Neural crest cell (in vitro differentiated cells): ENCODE measurements around the gene ZNF99. TPM values are rescaled to one million over a fixed set of nuclear protein-coding genes. Genes with fewer than 3 reads are reported as not detected.
"Not testable (repeated sequence)": the region's sequence is repeated elsewhere in the genome, so short reads cannot be mapped to it uniquely, and the experiment has no call there.

Experiments used
- DNase-seq: peaks from one replicate; pipeline ENCODE4 v3.0.0; 2021; ENCODE audit warnings: low read depth, mixed read lengths, low spot score
- H3K27ac Mint-ChIP-seq: one replicate; pipeline ENCODE4 v1.8.0; 2021; ENCODE audit warnings: mild to moderate bottlenecking, mixed read lengths; ENCODE audit not compliant: unreplicated experiment
- H3K27me3 Mint-ChIP-seq: 2 replicates; pipeline ENCODE4 v1.8.0; 2021; ENCODE audit warnings: low read depth, mild to moderate bottlenecking, mixed read lengths
- H3K36me3 Mint-ChIP-seq: 2 replicates; pipeline ENCODE4 v1.8.0; 2021; ENCODE audit warnings: low read depth, mild to moderate bottlenecking, mixed read lengths
- H3K4me1 Mint-ChIP-seq: 2 replicates; pipeline ENCODE4 v1.8.0; 2021; ENCODE audit warnings: mixed read lengths
- H3K4me3 Mint-ChIP-seq: one replicate; pipeline ENCODE4 v1.8.0; 2021; ENCODE audit warnings: mild to moderate bottlenecking, mixed read lengths
- H3K9me3 Mint-ChIP-seq: 2 replicates; pipeline ENCODE4 v1.8.0; 2021; ENCODE audit warnings: mixed read lengths
- total RNA-seq: library from RNA; stranded (reverse); gene quantifications from 2 replicates; pipeline ENCODE4 v1.2.1, GENCODE V29; 2021
- TF ChIP-seq, protein P1 (sequence below): fragments of 200-600 bp; sonication (generic); conservative IDR thresholded peaks from 2 replicates; pipeline ENCODE4 v1.5.0; 2021; ENCODE audit warnings: antibody characterized with exemption, mild to moderate bottlenecking

Gene ZNF99
- total RNA-seq, 1 donor from 2014 or later: not detected

DNA sequence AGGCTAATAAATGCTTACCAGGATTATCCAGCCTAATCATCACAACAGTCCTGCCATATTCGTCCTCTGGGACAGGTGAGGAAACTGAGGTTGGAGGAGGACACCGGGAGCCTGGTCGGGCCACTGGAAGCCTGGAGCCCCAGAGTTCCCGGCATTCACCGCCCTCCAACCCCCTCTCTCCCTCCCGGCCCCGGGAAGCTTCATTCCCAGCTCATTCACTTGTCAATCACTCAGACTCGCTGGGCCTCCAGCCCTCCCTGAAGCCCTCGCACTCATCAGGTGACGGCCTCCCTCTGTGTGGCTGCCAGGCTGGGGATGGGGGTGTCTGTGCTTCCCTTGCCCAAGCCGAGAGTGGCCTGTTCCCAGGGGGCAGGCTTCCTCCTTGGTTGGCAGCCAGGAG, 22.5 kb upstream of the ZNF99 start:
- H3K4me1 Mint-ChIP-seq: no peaks in the 10 kb centered on the region
- peaks cover 11% of the 10 kb centered on the region for H3K9me3 Mint-ChIP-seq
- no peak overlapping the region for H3K27ac Mint-ChIP-seq
- H3K27me3 Mint-ChIP-seq: no peaks in the 10 kb centered on the region
- no peak for DNase-seq
- no peak overlapping the region for H3K4me3 Mint-ChIP-seq
- H3K36me3 Mint-ChIP-seq: peaks cover 12% of the 10 kb centered on the region
- TF ChIP-seq, protein P1, sequence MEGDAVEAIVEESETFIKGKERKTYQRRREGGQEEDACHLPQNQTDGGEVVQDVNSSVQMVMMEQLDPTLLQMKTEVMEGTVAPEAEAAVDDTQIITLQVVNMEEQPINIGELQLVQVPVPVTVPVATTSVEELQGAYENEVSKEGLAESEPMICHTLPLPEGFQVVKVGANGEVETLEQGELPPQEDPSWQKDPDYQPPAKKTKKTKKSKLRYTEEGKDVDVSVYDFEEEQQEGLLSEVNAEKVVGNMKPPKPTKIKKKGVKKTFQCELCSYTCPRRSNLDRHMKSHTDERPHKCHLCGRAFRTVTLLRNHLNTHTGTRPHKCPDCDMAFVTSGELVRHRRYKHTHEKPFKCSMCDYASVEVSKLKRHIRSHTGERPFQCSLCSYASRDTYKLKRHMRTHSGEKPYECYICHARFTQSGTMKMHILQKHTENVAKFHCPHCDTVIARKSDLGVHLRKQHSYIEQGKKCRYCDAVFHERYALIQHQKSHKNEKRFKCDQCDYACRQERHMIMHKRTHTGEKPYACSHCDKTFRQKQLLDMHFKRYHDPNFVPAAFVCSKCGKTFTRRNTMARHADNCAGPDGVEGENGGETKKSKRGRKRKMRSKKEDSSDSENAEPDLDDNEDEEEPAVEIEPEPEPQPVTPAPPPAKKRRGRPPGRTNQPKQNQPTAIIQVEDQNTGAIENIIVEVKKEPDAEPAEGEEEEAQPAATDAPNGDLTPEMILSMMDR: no peak

DNA sequence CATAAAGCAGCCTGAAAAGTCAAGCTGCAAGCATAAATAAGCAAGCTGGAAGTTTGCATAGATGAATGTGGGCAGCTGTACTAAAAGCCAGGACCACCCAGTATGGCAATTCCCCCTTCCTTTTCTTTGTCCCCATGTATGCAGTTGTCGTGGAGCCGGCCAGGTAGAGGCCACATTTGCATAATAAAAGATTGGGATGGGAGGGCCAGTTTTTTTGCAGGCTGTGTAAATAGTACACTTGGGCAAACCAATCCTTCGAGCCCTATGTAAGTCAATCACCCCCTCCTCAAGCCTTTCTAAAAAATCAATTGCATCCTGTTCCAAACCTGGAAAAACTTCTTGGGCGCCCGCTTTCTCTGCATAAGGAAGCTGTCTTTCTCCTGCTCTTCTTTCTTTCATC, 13.1 kb upstream of the ZNF99 start:
- H3K27me3 Mint-ChIP-seq: no peaks in the 10 kb centered on the region
- H3K4me3 Mint-ChIP-seq: no peak overlapping the region
- TF ChIP-seq, protein P1: no peak
- DNase-seq: no peak
- peaks cover 19% of the 10 kb centered on the region for H3K36me3 Mint-ChIP-seq
- no peaks in the 10 kb centered on the region for H3K4me1 Mint-ChIP-seq
- no peak overlapping the region for H3K27ac Mint-ChIP-seq
- peaks cover 31% of the 10 kb centered on the region for H3K9me3 Mint-ChIP-seq

DNA sequence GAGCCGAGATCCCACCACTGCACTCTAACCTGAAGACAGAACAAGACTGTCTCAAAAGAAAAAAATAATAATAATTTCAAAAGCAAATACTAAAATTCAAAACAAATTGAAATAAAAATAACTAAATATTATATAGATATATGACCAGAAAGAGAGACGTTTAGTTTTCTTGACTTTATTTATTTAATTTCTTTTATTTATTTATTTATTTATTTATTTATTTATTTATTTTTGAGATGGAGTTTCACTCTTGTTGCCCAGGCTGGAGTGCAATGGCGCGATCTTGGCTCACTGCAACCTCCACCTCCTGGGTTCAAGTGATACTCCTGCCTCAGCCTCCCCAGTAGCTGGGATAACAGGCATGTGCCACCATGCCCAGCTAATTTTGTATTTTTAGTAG, 8.9 kb upstream of the ZNF99 start:
- not testable (repeated sequence) for H3K27ac Mint-ChIP-seq, H3K4me3 Mint-ChIP-seq, DNase-seq, H3K27me3 Mint-ChIP-seq, H3K4me1 Mint-ChIP-seq, H3K36me3 Mint-ChIP-seq
- peaks cover 19% of the 10 kb centered on the region for H3K9me3 Mint-ChIP-seq

DNA sequence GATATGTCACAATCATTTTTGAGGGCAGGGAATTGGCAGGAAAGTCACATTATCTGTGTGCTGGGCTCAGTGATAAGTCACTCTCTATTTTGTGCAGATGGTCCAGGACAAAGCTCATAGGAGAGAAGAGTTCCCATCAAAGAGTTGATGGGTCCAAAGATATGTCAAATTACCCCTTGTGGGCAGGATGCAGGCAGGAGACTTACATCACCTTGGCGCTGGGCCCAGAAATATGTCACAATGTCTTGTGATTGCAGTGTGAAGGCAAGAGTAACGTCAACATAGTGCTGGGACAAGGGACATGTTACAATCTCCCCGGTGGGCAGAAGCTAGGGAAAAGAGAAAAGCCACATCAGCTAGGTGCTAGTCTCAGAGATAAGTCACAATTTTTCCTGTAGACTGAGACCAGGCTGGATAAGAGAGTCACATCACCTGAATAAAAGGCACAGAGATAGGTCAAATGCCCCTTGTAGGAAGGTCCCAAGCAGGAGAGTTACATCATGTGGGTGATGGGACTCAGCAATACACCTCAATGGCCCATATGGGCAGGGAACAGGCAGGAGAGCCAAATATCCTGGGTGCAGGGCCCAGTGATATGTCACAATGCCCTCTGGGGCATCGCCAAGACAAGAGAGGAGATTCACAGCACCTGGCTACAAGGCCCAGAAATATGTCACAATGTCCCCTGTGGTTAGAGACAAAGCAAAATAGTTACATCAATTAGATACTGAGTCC, 47.9 kb downstream of the ZNF99 start:
- H3K36me3 Mint-ChIP-seq: peaks cover 15% of the 10 kb centered on the region
- no peaks in the 10 kb centered on the region for H3K4me1 Mint-ChIP-seq
- no peak overlapping the region for H3K27ac Mint-ChIP-seq
- TF ChIP-seq, protein P1: no peak
- no peaks in the 10 kb centered on the region for H3K27me3 Mint-ChIP-seq
- DNase-seq: no peak
- H3K4me3 Mint-ChIP-seq: no peak overlapping the region
- H3K9me3 Mint-ChIP-seq: peaks cover 43% of the 10 kb centered on the region

DNA sequence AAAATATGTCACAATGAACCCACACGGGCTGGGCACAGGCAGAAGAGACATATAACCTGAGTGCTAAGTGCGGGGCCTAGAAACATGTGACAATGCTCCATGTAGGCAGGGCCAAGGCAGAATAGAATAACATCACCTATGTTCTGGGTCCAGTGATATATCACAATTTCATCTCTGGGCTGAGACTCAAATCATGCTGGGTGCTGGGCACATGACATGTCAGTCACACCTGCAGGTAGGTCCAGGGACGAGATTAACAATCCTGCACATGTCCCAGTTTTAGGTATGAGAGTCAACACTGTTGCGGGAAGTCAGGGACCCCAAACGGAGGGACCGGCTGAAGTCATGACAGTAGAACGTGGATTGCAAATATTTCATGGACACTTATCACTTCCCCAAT, 50.3 kb downstream of the ZNF99 start:
- H3K27me3 Mint-ChIP-seq: no peaks in the 10 kb centered on the region
- H3K4me1 Mint-ChIP-seq: no peaks in the 10 kb centered on the region
- peaks cover 40% of the 10 kb centered on the region for H3K9me3 Mint-ChIP-seq
- DNase-seq: no peak
- no peak overlapping the region for H3K27ac Mint-ChIP-seq
- TF ChIP-seq, protein P1: no peak
- H3K4me3 Mint-ChIP-seq: no peak overlapping the region
- H3K36me3 Mint-ChIP-seq: peaks cover 15% of the 10 kb centered on the region

DNA sequence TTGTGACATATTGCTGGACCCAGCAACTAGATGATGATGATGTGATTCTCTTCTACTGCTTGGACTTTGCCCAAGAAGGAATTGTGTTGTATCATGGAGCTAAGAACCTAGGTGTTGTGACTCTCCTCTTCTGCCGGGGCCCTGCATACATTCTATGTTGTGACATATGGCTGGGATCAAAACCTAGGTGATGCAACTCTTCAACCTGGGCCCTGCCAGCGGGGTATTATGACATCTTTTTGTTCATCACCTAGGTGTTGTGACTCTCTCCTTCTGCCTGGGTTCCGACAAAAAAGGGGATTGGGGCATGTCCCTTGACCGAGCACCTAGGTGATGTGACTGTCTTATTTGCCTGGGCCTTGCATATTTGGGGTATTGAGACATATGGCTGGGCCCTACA, 55.7 kb downstream of the ZNF99 start:
- H3K27me3 Mint-ChIP-seq, DNase-seq, H3K4me1 Mint-ChIP-seq, H3K27ac Mint-ChIP-seq, H3K4me3 Mint-ChIP-seq: not testable (repeated sequence)
- H3K36me3 Mint-ChIP-seq: peaks cover 13% of the 10 kb centered on the region
- peaks cover 35% of the 10 kb centered on the region for H3K9me3 Mint-ChIP-seq

DNA sequence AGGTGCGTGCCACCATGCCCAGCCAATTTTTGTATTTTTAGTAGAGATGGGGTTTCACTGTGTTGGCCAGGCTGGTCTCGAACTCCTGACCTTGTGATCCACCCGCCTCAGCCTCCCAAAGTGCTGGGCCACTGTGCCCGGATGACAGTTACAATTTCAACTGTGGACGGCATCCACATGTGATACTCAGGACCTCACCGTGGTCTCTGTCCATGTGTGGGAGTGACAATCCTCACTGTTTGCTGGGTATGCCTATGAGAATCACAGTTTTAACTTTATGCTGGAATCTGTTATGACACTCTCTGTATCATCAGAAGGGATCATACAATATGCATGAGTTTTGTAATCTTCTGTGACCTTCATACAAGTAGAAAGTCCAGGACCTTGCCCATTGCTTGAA, 62.4 kb downstream of the ZNF99 start:
- H3K9me3 Mint-ChIP-seq: peaks cover 24% of the 10 kb centered on the region
- H3K36me3 Mint-ChIP-seq: peaks cover 19% of the 10 kb centered on the region
- H3K4me1 Mint-ChIP-seq: not testable (repeated sequence)

More for the DNA sequence above, 62.4 kb downstream of the ZNF99 start:
- not testable (repeated sequence) for H3K4me3 Mint-ChIP-seq, H3K27ac Mint-ChIP-seq, DNase-seq, H3K27me3 Mint-ChIP-seq
